Activated B cell treated with CpG ODN at 0.5 μM for 24 hours (primary cell): ENCODE measurements around the gene FDXACB1. TPM values are rescaled to one million over a fixed set of nuclear protein-coding genes. Genes with fewer than 3 reads are reported as not detected.

Experiments
- ATAC-seq: fragments of 200-7000 bp; cut with Tn5 transposase; one replicate; pipeline ENCODE4 v1.10.0; 2021; ENCODE audit warnings: low read depth, mild to moderate bottlenecking, moderate library complexity
- CTCF ChIA-PET: fragments of 350-600 bp; sonication (Branson Sonifier 250); formaldehyde crosslinking; loops from one replicate; lab custom pipeline; 2021; ENCODE audit warnings: antibody characterized with exemption; lab: Charles Lee
- POLR2A ChIA-PET: fragments of 350-600 bp; sonication (Branson Sonifier 250); formaldehyde crosslinking; loops from one replicate; lab custom pipeline; 2021; ENCODE audit warnings: antibody characterized with exemption; lab: Charles Lee
- DNase-seq: peaks from one replicate; pipeline ENCODE4 v3.0.0; 2022
- H3K27ac Mint-ChIP-seq: one replicate; pipeline ENCODE4 v1.8.0; 2020; ENCODE audit warnings: mixed read lengths
- H3K27me3 Mint-ChIP-seq: one replicate; pipeline ENCODE4 v1.8.0; 2021; ENCODE audit warnings: mixed read lengths
- H3K36me3 Mint-ChIP-seq: one replicate; pipeline ENCODE4 v1.8.0; 2021; ENCODE audit warnings: low read depth, mixed read lengths
- H3K4me1 Mint-ChIP-seq: one replicate; pipeline ENCODE4 v1.8.0; 2021; ENCODE audit warnings: mixed read lengths
- H3K4me3 Mint-ChIP-seq: one replicate; pipeline ENCODE4 v1.8.0; 2020; ENCODE audit warnings: mild to moderate bottlenecking, mixed read lengths
- H3K9me3 Mint-ChIP-seq: one replicate; pipeline ENCODE4 v1.8.0; 2020; ENCODE audit warnings: mixed read lengths
- intact Hi-C: fragments of 100-400 bp; cut with micrococcal nuclease; formaldehyde crosslinking; loops from one replicate; pipeline ENCODE4 v1.15.1; 2024
- total RNA-seq: library from RNA; stranded (reverse); gene quantifications from 2 replicates; pipeline ENCODE4 v1.2.3, GENCODE V29; 2022
- TF ChIP-seq, protein P1 (sequence below): fragments of 200-600 bp; IDR thresholded peaks from one replicate; pipeline ENCODE4 v1.8.0; 2022; ENCODE audit warnings: antibody characterized with exemption, mild to moderate bottlenecking

The FDXACB1 gene
- total RNA-seq, 1 donor from 2014 or later: 7.4 TPM

DNA sequence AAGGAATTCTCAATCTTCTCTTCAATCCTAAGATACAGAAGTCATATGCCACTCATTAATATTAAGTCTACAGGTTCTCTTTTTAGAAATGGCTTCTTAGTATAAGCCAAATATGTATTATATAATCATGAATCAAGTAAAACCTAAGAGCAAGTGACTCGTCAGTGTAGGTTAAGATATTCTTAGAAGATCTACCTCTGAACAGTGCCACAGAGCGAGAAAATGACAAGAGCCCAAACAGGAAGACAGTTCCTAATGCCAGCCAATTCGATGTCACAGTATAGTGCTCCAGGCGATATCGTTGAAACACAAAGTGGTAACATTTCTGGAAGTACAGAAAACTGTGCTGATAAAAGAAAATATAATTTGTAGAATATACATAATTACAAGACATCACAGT, 40.9 kb downstream of the FDXACB1 start:
- ATAC-seq: no peak
- peaks cover 61% of the 10 kb centered on the region for H3K36me3 Mint-ChIP-seq
- no peaks in the 10 kb centered on the region for H3K4me1 Mint-ChIP-seq
- ChIA-PET CTCF (interaction anchor here (1.0 kb wide), 1 partner anchor 251 kb away, joined by 6 read pairs; no protein-coding TSS in a partner anchor), POLR2A (no interaction called here)
- no peak overlapping the region for H3K27ac Mint-ChIP-seq
- H3K4me3 Mint-ChIP-seq: no peak overlapping the region
- TF ChIP-seq, protein P1, sequence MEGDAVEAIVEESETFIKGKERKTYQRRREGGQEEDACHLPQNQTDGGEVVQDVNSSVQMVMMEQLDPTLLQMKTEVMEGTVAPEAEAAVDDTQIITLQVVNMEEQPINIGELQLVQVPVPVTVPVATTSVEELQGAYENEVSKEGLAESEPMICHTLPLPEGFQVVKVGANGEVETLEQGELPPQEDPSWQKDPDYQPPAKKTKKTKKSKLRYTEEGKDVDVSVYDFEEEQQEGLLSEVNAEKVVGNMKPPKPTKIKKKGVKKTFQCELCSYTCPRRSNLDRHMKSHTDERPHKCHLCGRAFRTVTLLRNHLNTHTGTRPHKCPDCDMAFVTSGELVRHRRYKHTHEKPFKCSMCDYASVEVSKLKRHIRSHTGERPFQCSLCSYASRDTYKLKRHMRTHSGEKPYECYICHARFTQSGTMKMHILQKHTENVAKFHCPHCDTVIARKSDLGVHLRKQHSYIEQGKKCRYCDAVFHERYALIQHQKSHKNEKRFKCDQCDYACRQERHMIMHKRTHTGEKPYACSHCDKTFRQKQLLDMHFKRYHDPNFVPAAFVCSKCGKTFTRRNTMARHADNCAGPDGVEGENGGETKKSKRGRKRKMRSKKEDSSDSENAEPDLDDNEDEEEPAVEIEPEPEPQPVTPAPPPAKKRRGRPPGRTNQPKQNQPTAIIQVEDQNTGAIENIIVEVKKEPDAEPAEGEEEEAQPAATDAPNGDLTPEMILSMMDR: no peak
- intact Hi-C loops: no loop called here
- H3K27me3 Mint-ChIP-seq: no peaks in the 10 kb centered on the region
- H3K9me3 Mint-ChIP-seq: no peaks in the 10 kb centered on the region
- DNase-seq: no peak

DNA sequence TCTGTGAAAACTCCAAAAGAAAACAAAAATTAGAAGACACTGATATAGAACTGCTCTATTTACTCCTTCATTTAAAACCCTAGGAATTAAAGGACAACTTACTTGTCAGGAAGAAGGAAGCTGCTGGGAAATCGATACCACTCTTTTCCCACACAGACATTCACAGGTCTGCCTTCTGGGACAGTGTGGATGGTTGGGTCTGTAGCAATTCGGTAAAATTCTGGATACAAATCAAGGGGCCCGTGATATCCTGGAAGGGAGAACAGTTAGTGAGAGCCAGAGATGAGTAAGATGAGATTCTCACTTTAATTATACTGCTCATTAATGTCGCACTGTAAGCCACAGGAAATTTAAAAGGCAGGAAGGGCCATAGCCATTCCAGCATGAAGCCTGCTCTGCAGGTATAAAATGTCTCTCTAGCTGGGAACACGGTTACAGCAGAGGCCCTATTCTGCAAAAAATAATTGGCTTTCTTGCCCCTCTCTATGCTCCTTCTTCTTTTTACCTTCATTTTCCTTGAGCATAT, 41.5 kb downstream of the FDXACB1 start:
- Mint-ChIP-seq H3K27me3 (no peaks in the 10 kb centered on the region), H3K4me1 (no peaks in the 10 kb centered on the region), H3K36me3 (peaks cover 60% of the 10 kb centered on the region), H3K27ac (no peak overlapping the region), H3K9me3 (no peaks in the 10 kb centered on the region), H3K4me3 (no peak overlapping the region)
- TF ChIP-seq, protein P1: no peak
- no peak for ATAC-seq
- intact Hi-C loops: no loop called here
- POLR2A ChIA-PET: no interaction called here
- no peak for DNase-seq
- CTCF ChIA-PET: interaction anchor here (1.2 kb wide), 1 partner anchor 233 kb away, joined by 3 read pairs; no protein-coding TSS in a partner anchor

DNA sequence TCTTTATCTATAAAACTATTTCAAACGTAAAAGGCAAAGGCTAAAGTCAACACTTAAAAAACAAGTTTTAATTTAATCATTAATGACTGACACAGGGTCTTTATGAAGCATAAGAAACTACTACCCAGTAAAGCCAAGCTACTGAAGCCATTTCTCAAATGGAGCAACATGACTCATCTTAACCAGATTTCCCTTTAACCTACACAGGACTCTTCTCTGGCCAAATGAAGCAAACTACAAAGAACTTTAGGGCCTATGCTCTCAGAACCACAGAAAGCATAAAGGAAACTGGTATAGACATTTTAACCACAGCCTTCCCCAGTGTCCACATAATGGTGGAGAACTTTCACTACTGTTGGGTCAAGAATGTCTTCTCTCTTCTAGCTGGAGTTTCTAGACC, 42.2 kb downstream of the FDXACB1 start:
- ChIA-PET POLR2A (no interaction called here), CTCF (interaction anchor here (1.2 kb wide), 1 partner anchor 232 kb away, joined by 3 read pairs; no protein-coding TSS in a partner anchor)
- Mint-ChIP-seq H3K36me3 (peaks cover 60% of the 10 kb centered on the region), H3K4me3 (no peak overlapping the region), H3K9me3 (no peaks in the 10 kb centered on the region), H3K27ac (no peak overlapping the region), H3K4me1 (no peaks in the 10 kb centered on the region), H3K27me3 (no peaks in the 10 kb centered on the region)
- no peak for ATAC-seq
- DNase-seq: no peak
- intact Hi-C loops: no loop called here
- TF ChIP-seq, protein P1: no peak

DNA sequence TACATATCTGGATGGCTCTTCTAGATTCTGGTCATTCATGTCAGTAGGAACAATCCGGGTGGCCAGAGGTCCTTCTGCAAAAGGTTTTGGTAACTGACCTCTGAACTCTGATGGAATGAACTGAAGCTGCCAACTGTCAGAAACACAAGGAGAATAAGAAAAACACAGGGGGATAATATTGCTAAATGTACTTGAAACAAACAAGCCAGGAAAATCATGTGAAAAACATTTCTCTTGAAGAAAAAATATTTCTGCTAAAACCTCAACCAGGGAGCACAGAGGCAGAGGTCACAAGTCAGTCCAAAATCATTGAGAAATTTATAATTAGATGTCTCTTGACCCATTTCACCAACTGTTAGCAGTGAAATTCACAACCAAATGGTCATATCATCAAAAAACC, 42.8 kb downstream of the FDXACB1 start:
- Mint-ChIP-seq H3K4me1 (no peaks in the 10 kb centered on the region), H3K36me3 (peaks cover 66% of the 10 kb centered on the region), H3K9me3 (no peaks in the 10 kb centered on the region), H3K27ac (no peak overlapping the region), H3K4me3 (no peak overlapping the region), H3K27me3 (no peaks in the 10 kb centered on the region)
- ChIA-PET CTCF (interaction anchor here (1.2 kb wide), 1 partner anchor 232 kb away, joined by 3 read pairs; no protein-coding TSS in a partner anchor), POLR2A (no interaction called here)
- ATAC-seq (no peak), DNase-seq (no peak)
- TF ChIP-seq, protein P1: no peak
- intact Hi-C loops: no loop called here

DNA sequence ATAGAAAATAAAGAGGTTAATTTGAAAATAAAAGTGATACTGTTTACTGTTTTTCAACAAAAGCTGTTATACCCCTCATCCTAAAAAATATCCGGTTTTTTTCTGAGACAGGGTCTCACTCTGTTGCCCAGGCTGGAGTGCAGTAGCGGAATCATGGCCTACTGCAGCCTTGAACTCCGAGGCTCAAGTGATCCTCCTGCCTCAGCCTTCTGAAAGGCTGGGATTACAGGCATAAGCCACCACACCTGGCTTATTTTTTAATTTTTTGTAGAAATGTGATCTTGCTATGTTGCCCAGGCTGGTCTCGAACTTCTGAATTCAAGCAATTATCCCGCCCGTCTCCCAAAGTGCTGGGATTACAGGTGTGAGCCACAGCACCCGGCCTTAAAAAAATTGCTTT, 43.3 kb downstream of the FDXACB1 start:
- Mint-ChIP-seq H3K36me3 (peaks cover 68% of the 10 kb centered on the region), H3K27me3 (no peaks in the 10 kb centered on the region), H3K4me3 (no peak overlapping the region), H3K4me1 (no peaks in the 10 kb centered on the region), H3K9me3 (no peaks in the 10 kb centered on the region), H3K27ac (no peak overlapping the region)
- TF ChIP-seq, protein P1: no peak
- ChIA-PET CTCF (no interaction called here), POLR2A (interaction anchor here (0.6 kb wide), 1 partner anchor 36 kb away, joined by 6 read pairs; no protein-coding TSS in a partner anchor)
- intact Hi-C loops: no loop called here
- ATAC-seq: no peak
- no peak for DNase-seq
